Activated CD4-positive, alpha-beta T cell treated with anti-CD3 and anti-CD28 coated beads for 36 hours (primary cell): ENCODE measurements around the gene PDE9A. TPM values are rescaled to one million over a fixed set of nuclear protein-coding genes. Genes with fewer than 3 reads are reported as not detected.
"Not testable (repeated sequence)": the region's sequence is repeated elsewhere in the genome, so short reads cannot be mapped to it uniquely, and the experiment has no call there.

Experiments used
- ATAC-seq: fragments of 200-7000 bp; cut with Tn5 transposase; one replicate; pipeline ENCODE4 v1.10.0; 2021; ENCODE audit warnings: mild to moderate bottlenecking, moderate library complexity
- CTCF ChIA-PET: fragments of 350-600 bp; sonication (Branson Sonifier 250); formaldehyde crosslinking; loops from one replicate; lab custom pipeline; 2021; ENCODE audit warnings: antibody characterized with exemption; lab: Charles Lee
- POLR2A ChIA-PET: fragments of 350-600 bp; sonication (Branson Sonifier 250); formaldehyde crosslinking; loops from one replicate; lab custom pipeline; 2021; ENCODE audit warnings: antibody characterized with exemption, inconsistent platforms; lab: Charles Lee
- DNase-seq: peaks from one replicate; pipeline ENCODE4 v3.0.0-alpha.2; 2020
- H3K27ac Mint-ChIP-seq: one replicate; pipeline ENCODE4 v1.8.0; 2021; ENCODE audit warnings: mixed read lengths
- H3K27me3 Mint-ChIP-seq: one replicate; pipeline ENCODE4 v1.8.0; 2021; ENCODE audit warnings: mixed read lengths
- H3K36me3 Mint-ChIP-seq: one replicate; pipeline ENCODE4 v1.8.0; 2021; ENCODE audit warnings: low read depth, mixed read lengths
- H3K4me1 Mint-ChIP-seq: one replicate; pipeline ENCODE4 v1.8.0; 2021; ENCODE audit warnings: mixed read lengths
- H3K4me3 Mint-ChIP-seq: one replicate; pipeline ENCODE4 v1.8.0; 2021; ENCODE audit warnings: mild to moderate bottlenecking, moderate library complexity, mixed read lengths
- H3K9me3 Mint-ChIP-seq: one replicate; pipeline ENCODE4 v1.8.0; 2021; ENCODE audit warnings: low read depth, mixed read lengths
- intact Hi-C, 2 experiments: fragments of 100-400 bp; cut with DNase I in 1 of 2; cut with micrococcal nuclease in 1 of 2; formaldehyde crosslinking; loops; one replicate each; pipeline versions ENCODE4 v1.14.2 to v1.15.1; 2022 to 2024; cut with DNase I, micrococcal nuclease
- total RNA-seq, 2 experiments: library from RNA; stranded (reverse); gene quantifications; one replicate each; pipeline ENCODE4 v1.2.3, GENCODE V29; 2021

PDE9A gene
- total RNA-seq, 2 experiments from 2014 or later = 7.1 to 7.3 TPM

GRCh38 chr21:42786884-42787283 lies 133.5 kb downstream of the PDE9A start:
- Mint-ChIP-seq H3K9me3 (no peaks in the 10 kb centered on the region), H3K4me1 (peaks cover 32% of the 10 kb centered on the region), H3K27me3 (no peaks in the 10 kb centered on the region), H3K27ac (no peak overlapping the region), H3K36me3 (no peaks in the 10 kb centered on the region), H3K4me3 (no peak overlapping the region)
- POLR2A ChIA-PET = no interaction called here
- intact Hi-C loops = no loop called here
- CTCF ChIA-PET = interaction anchor here (0.6 to 2.1 kb wide), 2 partner anchors 12 to 31 kb away, joined by 3 to 9 read pairs; no protein-coding TSS in a partner anchor
- DNase-seq (no peak), ATAC-seq (no peak)

- Mint-ChIP-seq H3K4me1 (peaks cover 25% of the 10 kb centered on the region), H3K27ac (no peak overlapping the region), H3K36me3 (no peaks in the 10 kb centered on the region), H3K9me3 (no peaks in the 10 kb centered on the region), H3K4me3 (no peak overlapping the region), H3K27me3 (no peaks in the 10 kb centered on the region)
- ATAC-seq (no peak), DNase-seq (no peak)
- POLR2A ChIA-PET = no interaction called here
- CTCF ChIA-PET = interaction anchor here (0.8 to 2.1 kb wide), 2 partner anchors 31 to 161 kb away, joined by 3 to 9 read pairs; no protein-coding TSS in a partner anchor
- intact Hi-C loops = no loop called here
Observed at GRCh38 chr21:42787613-42788012, 134.2 kb downstream of the PDE9A start.

- DNase-seq (no peak), ATAC-seq (no peak)
- no peaks in the 10 kb centered on the region for H3K9me3 Mint-ChIP-seq
- H3K4me1 Mint-ChIP-seq = peaks cover 1% of the 10 kb centered on the region
- no peak overlapping the region for H3K27ac Mint-ChIP-seq
- intact Hi-C loops = no loop called here
- no peaks in the 10 kb centered on the region for H3K27me3 Mint-ChIP-seq
- no peaks in the 10 kb centered on the region for H3K36me3 Mint-ChIP-seq
- POLR2A ChIA-PET = no interaction called here
- CTCF ChIA-PET = no interaction called here
- H3K4me3 Mint-ChIP-seq = no peak overlapping the region
Observed at GRCh38 chr21:42790520-42791065, 137.2 kb downstream of the PDE9A start.

- POLR2A ChIA-PET = no interaction called here
- intact Hi-C loops = no loop called here
- Mint-ChIP-seq H3K4me1 (peaks cover under 1% of the 10 kb centered on the region), H3K9me3 (no peaks in the 10 kb centered on the region), H3K27me3 (no peaks in the 10 kb centered on the region), H3K36me3 (no peaks in the 10 kb centered on the region), H3K27ac (no peak overlapping the region), H3K4me3 (no peak overlapping the region)
- ATAC-seq = no peak
- CTCF ChIA-PET = interaction anchor here (0.9 kb wide), 1 partner anchor 10 kb away, joined by 3 read pairs; no protein-coding TSS in a partner anchor
- DNase-seq = no peak
Observed at GRCh38 chr21:42793774-42794173, 140.4 kb downstream of the PDE9A start.

GRCh38 chr21:42794551-42794950 lies 141.1 kb downstream of the PDE9A start:
- Mint-ChIP-seq H3K9me3 (no peaks in the 10 kb centered on the region), H3K27me3 (no peaks in the 10 kb centered on the region), H3K4me3 (no peak overlapping the region), H3K36me3 (no peaks in the 10 kb centered on the region), H3K4me1 (peaks cover 9% of the 10 kb centered on the region), H3K27ac (no peak overlapping the region)
- ChIA-PET POLR2A (no interaction called here), CTCF (no interaction called here)
- ATAC-seq (no peak), DNase-seq (no peak)
- intact Hi-C loops = no loop called here

GRCh38 chr21:42796327-42797062 lies 143.1 kb downstream of the PDE9A start:
- POLR2A ChIA-PET = interaction anchor here (0.7 kb wide), 1 partner anchor 398 kb away, joined by 6 read pairs; no protein-coding TSS in a partner anchor
- H3K27ac Mint-ChIP-seq = no peak overlapping the region
- ATAC-seq (no peak), DNase-seq (no peak)
- no peaks in the 10 kb centered on the region for H3K27me3 Mint-ChIP-seq
- CTCF ChIA-PET = no interaction called here
- intact Hi-C loops = no loop called here
- H3K9me3 Mint-ChIP-seq = no peaks in the 10 kb centered on the region
- no peaks in the 10 kb centered on the region for H3K36me3 Mint-ChIP-seq
- peaks cover 14% of the 10 kb centered on the region for H3K4me1 Mint-ChIP-seq
- no peak overlapping the region for H3K4me3 Mint-ChIP-seq

GRCh38 chr21:42797522-42797921 lies 144.1 kb downstream of the PDE9A start:
- Mint-ChIP-seq H3K9me3 (no peaks in the 10 kb centered on the region), H3K27ac (no peak overlapping the region), H3K27me3 (no peaks in the 10 kb centered on the region), H3K4me1 (peaks cover 14% of the 10 kb centered on the region), H3K36me3 (no peaks in the 10 kb centered on the region), H3K4me3 (no peak overlapping the region)
- intact Hi-C loops = no loop called here
- no peak for ATAC-seq
- no peak for DNase-seq
- ChIA-PET POLR2A (no interaction called here), CTCF (no interaction called here)

- Mint-ChIP-seq H3K27me3 (no peaks in the 10 kb centered on the region), H3K4me3 (no peak overlapping the region), H3K27ac (no peak overlapping the region), H3K4me1 (peaks cover 14% of the 10 kb centered on the region), H3K9me3 (no peaks in the 10 kb centered on the region), H3K36me3 (no peaks in the 10 kb centered on the region)
- intact Hi-C loops = loop anchor here in 1 of 2 experiments (2.0 kb wide), 1 partner anchor 183 kb away; no protein-coding TSS in a partner anchor
- ATAC-seq = no peak
- no peak for DNase-seq
- POLR2A ChIA-PET = no interaction called here
- CTCF ChIA-PET = no interaction called here
Observed at GRCh38 chr21:42798106-42798505, 144.7 kb downstream of the PDE9A start.

- ChIA-PET POLR2A (no interaction called here), CTCF (interaction anchor here (0.6 to 1.0 kb wide), 2 partner anchors 13 to 28 kb away, joined by 3 read pairs; no protein-coding TSS in a partner anchor)
- ATAC-seq = peak; percentile 95
- intact Hi-C loops = loop anchor here in 1 of 2 experiments (2.0 kb wide), 1 partner anchor 185 kb away; no protein-coding TSS in a partner anchor
- Mint-ChIP-seq H3K27me3 (no peaks in the 10 kb centered on the region), H3K4me1 (peaks cover 14% of the 10 kb centered on the region), H3K27ac (no peak overlapping the region), H3K36me3 (no peaks in the 10 kb centered on the region), H3K9me3 (no peaks in the 10 kb centered on the region), H3K4me3 (no peak overlapping the region)
- DNase-seq = peak; percentile 56
Observed at GRCh38 chr21:42799516-42799915, 146.1 kb downstream of the PDE9A start.

- DNase-seq (no peak), ATAC-seq (peak; percentile 25)
- Mint-ChIP-seq H3K4me1 (peaks cover 14% of the 10 kb centered on the region), H3K27me3 (no peaks in the 10 kb centered on the region), H3K4me3 (no peak overlapping the region), H3K9me3 (no peaks in the 10 kb centered on the region), H3K27ac (no peak overlapping the region), H3K36me3 (no peaks in the 10 kb centered on the region)
- intact Hi-C loops = loop anchor here in 1 of 2 experiments (2.0 kb wide), 1 partner anchor 185 kb away; no protein-coding TSS in a partner anchor
- POLR2A ChIA-PET = no interaction called here
- CTCF ChIA-PET = interaction anchor here (0.6 kb wide), 1 partner anchor 33 kb away, joined by 3 read pairs; no protein-coding TSS in a partner anchor
Observed at GRCh38 chr21:42799948-42800347, 146.5 kb downstream of the PDE9A start.

- H3K36me3 Mint-ChIP-seq, DNase-seq, POLR2A ChIA-PET, CTCF ChIA-PET, intact Hi-C loops, H3K4me3 Mint-ChIP-seq, H3K27ac Mint-ChIP-seq, H3K27me3 Mint-ChIP-seq, ATAC-seq, H3K9me3 Mint-ChIP-seq: not testable (repeated sequence)
- peaks cover 14% of the 10 kb centered on the region for H3K4me1 Mint-ChIP-seq
Observed at GRCh38 chr21:42801616-42802015, 148.2 kb downstream of the PDE9A start.
